Panc1 (cell line): ENCODE data around the gene ATXN1.

Experiments used
- CTCF ChIP-seq: fragments of 450-650 bp; IDR thresholded peaks from 2 replicates; pipeline ENCODE4 v1.5.1; 2017; ENCODE audit warnings: mild to moderate bottlenecking
- POLR2AphosphoS5 ChIP-seq: IDR thresholded peaks from 2 replicates; pipeline ENCODE4 v1.6.1; 2012; ENCODE audit warnings: mild to moderate bottlenecking, low read depth, low read length, moderate library complexity

- TF ChIP-seq POLR2AphosphoS5 (no peak), CTCF (no peak)
Measured at GRCh38 chr6:16311763-16312162, 449.5 kb downstream of the ATXN1 start.
